Measurements from ENCODE around the gene GREM2. TPM values are rescaled to one million over a fixed set of nuclear protein-coding genes. Genes with fewer than 3 reads are reported as not detected.

The GREM2 gene
- polyA plus RNA-seq, 3 donors = 0.69 to 1.4 (median 0.80) TPM

GRCh38 chr1:240613356-240614142 is 1.6 kb upstream of the GREM2 start:
- DNase-seq (ENCODE audit: extremely low read depth in 1 of 11, low read depth in 9 of 11, low spot score in 4 of 11) = no peak

- DNase-seq (ENCODE audit: extremely low read depth in 1 of 11, low read depth in 9 of 11, low spot score in 4 of 11) = no peak
Observed at GRCh38 chr1:240612811-240613210, 856 bp upstream of the GREM2 start.

- DNase-seq (ENCODE audit: extremely low read depth in 1 of 11, low read depth in 9 of 11, low spot score in 4 of 11) = no peak
Observed at GRCh38 chr1:240611228-240611618, 732 bp downstream of the GREM2 start.

GRCh38 chr1:240610636-240611035 is 1.3 kb downstream of the GREM2 start:
- DNase-seq (ENCODE audit: extremely low read depth in 1 of 11, low read depth in 9 of 11, low spot score in 4 of 11) = no peak

GRCh38 chr1:240609527-240610060 is 2.4 kb downstream of the GREM2 start:
- no peak for DNase-seq (ENCODE audit: extremely low read depth in 1 of 11, low read depth in 9 of 11, low spot score in 4 of 11)

GRCh38 chr1:240608707-240609106 is 3.2 kb downstream of the GREM2 start:
- DNase-seq (ENCODE audit: extremely low read depth in 1 of 11, low read depth in 9 of 11, low spot score in 4 of 11) = no peak

GRCh38 chr1:240607006-240607405 is 4.9 kb downstream of the GREM2 start:
- DNase-seq (ENCODE audit: extremely low read depth in 1 of 11, low read depth in 9 of 11, low spot score in 4 of 11) = no peak

- DNase-seq (ENCODE audit: extremely low read depth in 1 of 11, low read depth in 9 of 11, low spot score in 4 of 11) = no peak
Observed at GRCh38 chr1:240602189-240602588, 9.8 kb downstream of the GREM2 start.

- DNase-seq (ENCODE audit: extremely low read depth in 1 of 11, low read depth in 9 of 11, low spot score in 4 of 11) = no peak
Observed at GRCh38 chr1:240599830-240600229, 12.1 kb downstream of the GREM2 start.

- DNase-seq (ENCODE audit: extremely low read depth in 1 of 11, low read depth in 9 of 11, low spot score in 4 of 11) = no peak
Observed at GRCh38 chr1:240599299-240599698, 12.7 kb downstream of the GREM2 start.

GRCh38 chr1:240598216-240599001 is 13.5 kb downstream of the GREM2 start:
- DNase-seq (ENCODE audit: extremely low read depth in 1 of 11, low read depth in 9 of 11, low spot score in 4 of 11) = no peak

GRCh38 chr1:240597153-240597745 is 14.7 kb downstream of the GREM2 start:
- DNase-seq (ENCODE audit: extremely low read depth in 1 of 11, low read depth in 9 of 11, low spot score in 4 of 11) = no peak

- no peak for DNase-seq (ENCODE audit: extremely low read depth in 1 of 11, low read depth in 9 of 11, low spot score in 4 of 11)
Observed at GRCh38 chr1:240595476-240595875, 16.5 kb downstream of the GREM2 start.

GRCh38 chr1:240591564-240591963 is 20.4 kb downstream of the GREM2 start:
- no peak for DNase-seq (ENCODE audit: extremely low read depth in 1 of 11, low read depth in 9 of 11, low spot score in 4 of 11)

- no peak for DNase-seq (ENCODE audit: extremely low read depth in 1 of 11, low read depth in 9 of 11, low spot score in 4 of 11)
Observed at GRCh38 chr1:240591078-240591477, 20.9 kb downstream of the GREM2 start.

GRCh38 chr1:240589585-240590110 is 22.3 kb downstream of the GREM2 start:
- no peak for DNase-seq (ENCODE audit: extremely low read depth in 1 of 11, low read depth in 9 of 11, low spot score in 4 of 11)

- no peak for DNase-seq (ENCODE audit: extremely low read depth in 1 of 11, low read depth in 9 of 11, low spot score in 4 of 11)
Observed at GRCh38 chr1:240586006-240586405, 25.9 kb downstream of the GREM2 start.

GRCh38 chr1:240582953-240583352 is 29.0 kb downstream of the GREM2 start:
- no peak for DNase-seq (ENCODE audit: extremely low read depth in 1 of 11, low read depth in 9 of 11, low spot score in 4 of 11)

- DNase-seq (ENCODE audit: extremely low read depth in 1 of 11, low read depth in 9 of 11, low spot score in 4 of 11) = no peak
Observed at GRCh38 chr1:240579511-240579910, 32.4 kb downstream of the GREM2 start.

- DNase-seq (ENCODE audit: extremely low read depth in 1 of 11, low read depth in 9 of 11, low spot score in 4 of 11) = no peak
Observed at GRCh38 chr1:240577095-240577494, 34.9 kb downstream of the GREM2 start.

Data from renal cortex interstitium (tissue), 11 donors.